ENCODE data around the gene RGS6.

GRCh38 chr14:72519543-72519942, 587.3 kb downstream of the RGS6 start:
- TF ChIP-seq POLR2A (IDR thresholded peaks at IDR 0.05) = no peak
- TF ChIP-seq CTCF (IDR thresholded peaks at IDR 0.05) = no peak
- no peak for TF ChIP-seq POLR2AphosphoS5 (IDR thresholded peaks at IDR 0.05)
